HEK293 (cell line): ENCODE results near the gene ALG8.
"Not testable (repeated sequence)": the region's sequence is repeated elsewhere in the genome, so short reads cannot be mapped to it uniquely, and the experiment has no call there.

ENCODE experiments used
- BCL11A ChIP-seq: fragments of 450-650 bp; formaldehyde crosslinking; IDR thresholded peaks from 2 replicates; pipeline ENCODE4 v1.5.1; 2016; ENCODE audit warnings: low read depth, missing biosample characterization, missing genetic modification characterization
- EGR2 ChIP-seq: fragments of 450-650 bp; formaldehyde crosslinking; IDR thresholded peaks from 2 replicates; pipeline ENCODE4 v1.5.1; 2016; ENCODE audit warnings: low read depth, missing biosample characterization, missing genetic modification characterization
- GLI4 ChIP-seq: fragments of 450-650 bp; formaldehyde crosslinking; IDR thresholded peaks from 2 replicates; pipeline ENCODE4 v1.5.1; 2016; ENCODE audit warnings: missing biosample characterization, missing genetic modification characterization
- YY1 ChIP-seq: fragments of 450-650 bp; formaldehyde crosslinking; IDR thresholded peaks from 2 replicates; pipeline ENCODE4 v1.5.1; 2018; ENCODE audit warnings: missing biosample characterization, missing genetic modification characterization
- ZBTB17 ChIP-seq: fragments of 450-650 bp; formaldehyde crosslinking; IDR thresholded peaks from 2 replicates; pipeline ENCODE4 v1.5.1; 2016; ENCODE audit warnings: missing biosample characterization, missing genetic modification characterization
- ZBTB21 ChIP-seq: fragments of 450-650 bp; formaldehyde crosslinking; IDR thresholded peaks from 2 replicates; pipeline ENCODE4 v1.5.1; 2017; ENCODE audit warnings: missing biosample characterization, missing genetic modification characterization
- ZBTB6 ChIP-seq: fragments of 450-650 bp; formaldehyde crosslinking; IDR thresholded peaks from 2 replicates; pipeline ENCODE4 v1.5.1; 2017; ENCODE audit warnings: missing biosample characterization, missing genetic modification characterization
- ZFP41 ChIP-seq: fragments of 450-650 bp; formaldehyde crosslinking; IDR thresholded peaks from 2 replicates; pipeline ENCODE4 v1.5.1; 2016; ENCODE audit warnings: missing biosample characterization, missing genetic modification characterization, borderline replicate concordance
- ZNF138 ChIP-seq: fragments of 450-650 bp; formaldehyde crosslinking; IDR thresholded peaks from 2 replicates; pipeline ENCODE4 v1.5.1; 2016; ENCODE audit warnings: missing biosample characterization, missing genetic modification characterization, borderline replicate concordance
- ZNF292 ChIP-seq: fragments of 450-650 bp; formaldehyde crosslinking; IDR thresholded peaks from 2 replicates; pipeline ENCODE4 v1.5.1; 2016; ENCODE audit warnings: low read depth, missing biosample characterization, missing genetic modification characterization, borderline replicate concordance
- ZNF501 ChIP-seq: fragments of 450-650 bp; formaldehyde crosslinking; IDR thresholded peaks from 2 replicates; pipeline ENCODE4 v1.5.1; 2016; ENCODE audit warnings: missing biosample characterization, missing genetic modification characterization
- TF ChIP-seq, protein P1 (sequence below): fragments of 450-650 bp; formaldehyde crosslinking; IDR thresholded peaks from 2 replicates; pipeline ENCODE4 v1.5.1; 2016; ENCODE audit warnings: missing biosample characterization, missing genetic modification characterization
- TF ChIP-seq, protein P2 (sequence below): IDR thresholded peaks from 2 replicates; pipeline ENCODE4 v1.6.1; 2011; ENCODE audit warnings: mild to moderate bottlenecking, low read depth, low read length, borderline replicate concordance

DNA sequence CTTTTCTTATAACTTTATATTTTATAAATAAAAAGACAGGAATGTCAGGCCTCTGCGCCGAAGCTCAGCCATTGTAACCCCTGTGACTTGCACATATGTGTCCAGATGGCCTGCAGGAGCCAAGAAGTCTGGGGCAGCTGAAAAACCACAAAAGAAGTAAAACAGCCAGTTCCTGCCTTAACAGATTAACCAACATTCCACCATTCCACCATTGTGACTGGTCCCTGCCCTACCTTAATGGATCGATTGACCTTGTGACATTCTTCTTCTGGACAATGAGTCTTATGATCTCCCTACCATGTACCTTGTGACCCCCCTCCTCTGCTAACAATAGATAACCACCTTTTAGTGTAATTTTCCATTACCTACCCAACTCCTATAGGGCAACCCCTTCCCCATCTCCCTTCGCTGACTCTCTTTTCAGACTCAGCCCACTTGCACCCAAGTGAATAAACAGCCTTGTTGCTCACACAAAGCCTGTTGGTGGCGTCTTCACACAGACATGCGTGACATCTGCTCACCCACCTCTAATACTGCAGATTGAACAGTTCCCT lies 52.8 kb downstream of the ALG8 start:
- not testable (repeated sequence) for TF ChIP-seq EGR2 (tag by site-specific recombination); ZFP41 (tag by site-specific recombination); ZNF501; ZBTB6 (tag by site-specific recombination); BCL11A (tag by site-specific recombination); ZNF138; ZNF292 (tag by site-specific recombination); YY1 (tag by site-specific recombination); ZBTB17; GLI4; ZBTB21 (tag by site-specific recombination)
- TF ChIP-seq, protein P1, sequence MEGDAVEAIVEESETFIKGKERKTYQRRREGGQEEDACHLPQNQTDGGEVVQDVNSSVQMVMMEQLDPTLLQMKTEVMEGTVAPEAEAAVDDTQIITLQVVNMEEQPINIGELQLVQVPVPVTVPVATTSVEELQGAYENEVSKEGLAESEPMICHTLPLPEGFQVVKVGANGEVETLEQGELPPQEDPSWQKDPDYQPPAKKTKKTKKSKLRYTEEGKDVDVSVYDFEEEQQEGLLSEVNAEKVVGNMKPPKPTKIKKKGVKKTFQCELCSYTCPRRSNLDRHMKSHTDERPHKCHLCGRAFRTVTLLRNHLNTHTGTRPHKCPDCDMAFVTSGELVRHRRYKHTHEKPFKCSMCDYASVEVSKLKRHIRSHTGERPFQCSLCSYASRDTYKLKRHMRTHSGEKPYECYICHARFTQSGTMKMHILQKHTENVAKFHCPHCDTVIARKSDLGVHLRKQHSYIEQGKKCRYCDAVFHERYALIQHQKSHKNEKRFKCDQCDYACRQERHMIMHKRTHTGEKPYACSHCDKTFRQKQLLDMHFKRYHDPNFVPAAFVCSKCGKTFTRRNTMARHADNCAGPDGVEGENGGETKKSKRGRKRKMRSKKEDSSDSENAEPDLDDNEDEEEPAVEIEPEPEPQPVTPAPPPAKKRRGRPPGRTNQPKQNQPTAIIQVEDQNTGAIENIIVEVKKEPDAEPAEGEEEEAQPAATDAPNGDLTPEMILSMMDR = not testable (repeated sequence)
- TF ChIP-seq, protein P2, sequence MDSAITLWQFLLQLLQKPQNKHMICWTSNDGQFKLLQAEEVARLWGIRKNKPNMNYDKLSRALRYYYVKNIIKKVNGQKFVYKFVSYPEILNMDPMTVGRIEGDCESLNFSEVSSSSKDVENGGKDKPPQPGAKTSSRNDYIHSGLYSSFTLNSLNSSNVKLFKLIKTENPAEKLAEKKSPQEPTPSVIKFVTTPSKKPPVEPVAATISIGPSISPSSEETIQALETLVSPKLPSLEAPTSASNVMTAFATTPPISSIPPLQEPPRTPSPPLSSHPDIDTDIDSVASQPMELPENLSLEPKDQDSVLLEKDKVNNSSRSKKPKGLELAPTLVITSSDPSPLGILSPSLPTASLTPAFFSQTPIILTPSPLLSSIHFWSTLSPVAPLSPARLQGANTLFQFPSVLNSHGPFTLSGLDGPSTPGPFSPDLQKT = not testable (repeated sequence)
